Measurements from ENCODE around the gene LIN7C.
"Not testable (repeated sequence)": the region's sequence is repeated elsewhere in the genome, so short reads cannot be mapped to it uniquely, and the experiment has no call there.

The LIN7C gene

DNA sequence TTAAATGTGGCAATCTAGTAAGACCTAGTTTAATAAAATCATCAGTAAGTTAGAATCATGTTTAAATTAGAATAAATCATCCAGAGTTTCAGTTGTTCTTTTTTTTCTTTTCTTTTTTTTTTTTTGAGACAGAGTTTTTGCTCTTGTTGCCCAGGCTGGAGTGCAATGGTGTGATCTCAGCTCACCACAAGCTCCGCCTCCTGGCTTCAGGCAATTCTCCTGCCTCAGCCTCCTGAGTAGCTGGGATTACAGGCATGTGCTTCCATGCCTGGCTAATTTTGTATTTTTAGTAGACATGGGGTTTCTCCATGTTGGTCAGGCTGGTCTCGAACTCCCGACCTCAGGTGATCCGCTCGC lies 58.4 kb downstream of the LIN7C start:
- FAIRE-seq; DNase-seq (ENCODE audit: low spot score): not testable (repeated sequence)

DNA sequence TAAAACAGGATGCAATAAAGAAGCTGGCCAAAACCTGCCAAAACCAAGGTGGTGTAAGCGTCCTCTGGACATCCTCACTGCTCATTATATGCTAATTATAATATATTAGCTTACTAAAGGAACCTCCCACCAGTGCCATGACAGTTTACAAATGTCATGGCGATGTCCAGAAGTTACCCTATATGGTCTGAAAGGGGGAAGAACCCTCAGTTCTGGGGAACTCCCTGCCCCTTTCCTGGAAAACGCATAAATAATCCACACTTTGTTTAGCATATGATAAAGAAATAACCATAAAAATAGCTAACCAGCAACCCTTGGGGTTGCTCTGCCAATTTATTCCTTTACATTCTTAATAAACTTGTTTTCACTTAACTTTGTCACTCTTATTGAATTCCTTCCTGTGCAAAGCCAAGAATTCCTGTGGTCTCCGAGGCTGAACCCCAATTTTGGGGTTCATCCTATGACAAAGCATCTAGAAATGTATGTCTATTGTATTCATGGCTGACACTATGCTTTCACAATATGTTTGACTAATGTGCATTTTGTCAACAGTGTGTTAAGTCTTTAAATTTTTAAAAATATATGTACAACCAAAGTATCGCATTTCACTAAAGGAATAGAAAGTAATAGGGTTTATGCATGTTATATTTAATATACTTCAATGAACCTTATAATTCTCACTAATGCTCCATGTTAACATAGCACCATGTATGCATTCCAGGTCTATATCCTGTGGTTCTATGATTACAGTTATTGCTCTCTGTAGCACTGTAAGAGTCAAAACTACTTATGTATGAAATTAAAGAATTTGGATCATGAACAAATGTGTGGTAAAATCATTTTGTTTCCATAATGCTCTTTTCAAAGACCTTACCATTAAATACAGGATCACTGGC lies 59.0 kb downstream of the LIN7C start:
- DNase-seq (ENCODE audit: low spot score), result no peak
- no peak for FAIRE-seq

DNA sequence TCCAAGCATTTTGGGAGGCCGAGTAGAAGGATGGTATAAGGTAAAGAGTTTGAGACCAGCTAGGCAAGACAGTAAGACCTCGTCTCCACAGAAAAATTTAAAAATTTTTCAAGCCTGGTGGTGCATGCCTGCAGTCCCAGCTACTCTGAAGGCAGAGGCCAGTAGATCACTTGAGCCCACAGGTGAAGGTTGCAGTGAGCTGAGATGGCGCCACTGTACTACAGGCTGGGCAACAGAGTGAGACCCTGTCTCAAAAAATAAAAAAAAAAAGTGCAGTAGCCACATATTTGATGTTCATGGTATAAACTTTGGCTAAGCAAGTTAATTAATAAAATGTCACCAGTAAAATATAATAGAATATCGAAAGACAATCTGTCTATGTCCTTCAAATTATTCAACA lies 60.9 kb downstream of the LIN7C start:
- FAIRE-seq (no peak), DNase-seq (ENCODE audit: low spot score) (no peak)

DNA sequence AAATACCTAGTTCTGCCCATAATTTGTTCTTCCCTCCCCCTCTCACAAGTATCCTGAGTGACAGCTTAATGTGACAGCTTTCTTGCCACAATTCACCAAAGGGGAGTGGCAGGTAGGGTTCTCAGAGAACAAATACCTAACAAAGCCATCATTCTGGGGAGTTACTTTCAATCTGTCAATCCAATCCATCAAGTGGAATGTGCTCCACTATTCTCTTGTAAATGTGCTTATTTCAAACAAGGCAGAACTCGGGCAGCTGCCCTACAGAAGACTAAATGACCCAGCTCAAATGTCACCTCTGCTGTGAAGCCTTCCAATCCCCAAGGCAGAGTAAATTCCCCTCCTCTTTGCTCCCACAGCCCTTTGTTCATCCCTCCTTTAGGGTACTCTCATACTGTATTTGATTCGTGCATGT lies 61.8 kb downstream of the LIN7C start:
- DNase-seq (ENCODE audit: low spot score), result no peak
- FAIRE-seq, result no peak
